ENCODE measurements around the gene CHST5. TPM values are rescaled to one million over a fixed set of nuclear protein-coding genes. Genes with fewer than 3 reads are reported as not detected.

The CHST5 gene
- total and polyA plus RNA-seq, 9 of the 15 experiments (the other 6 are each of a cell fraction or from before 2014, with no cell fraction given): 0.06 to 0.21 (median 0.14) TPM; not detected in 5

- H3K4me2 ChIP-seq (ENCODE audit: insufficient read depth, low read length): no peak overlapping the region
- FAIRE-seq (peak; percentile 15), ATAC-seq (no peak), DNase-seq (ENCODE audit: extremely low read depth in 1 of 4, low spot score in 3 of 4) (no peak)
- POLR2A ChIA-PET: interaction anchor here (1.5 to 5.1 kb wide), 2 partner anchors 10 to 90 kb away, joined by 3 to 27 read pairs; partner anchors contain the start of gene ADAT1
- H3K27me3 ChIP-seq (ENCODE audit: control insufficient read depth in 2 of 2, insufficient read depth in 2 of 2, low read length in 2 of 2): peaks cover 26 to 58% of the 10 kb centered on the region in 2 experiments
- no peak overlapping the region for H3K9ac ChIP-seq (ENCODE audit: insufficient read depth in 1 of 2, low read depth in 2 of 2, low read length in 2 of 2)
- H4K20me1 ChIP-seq (replicated peaks; ENCODE audit: control insufficient read depth, insufficient read depth, low read length): peaks cover 4% of the 10 kb centered on the region; the same call in 1 of the 2 replicates
- no peak overlapping the region for H3K4me3 ChIP-seq
- in situ Hi-C loops (cut with MboI) (no loop called here), intact Hi-C loops (cut with micrococcal nuclease) (no loop called here)
- no peak overlapping the region for H3K27ac ChIP-seq (ENCODE audit: extremely low read depth, low read depth, low read length)
- no TSS peak for BruUV-seq (replicated peaks)
- no peak overlapping the region for H2AFZ ChIP-seq (ENCODE audit: low read depth, low read length)
- no peaks in the 10 kb centered on the region for H3K36me3 ChIP-seq (ENCODE audit: control insufficient read depth, insufficient read depth, low read length)
- TF ChIP-seq MITF (IDR thresholded peaks at IDR 0.05) (no peak), NBN (IDR thresholded peaks at IDR 0.05; ENCODE audit: low read depth) (no peak), CUX1 (CRISPR knock-in tag; IDR thresholded peaks at IDR 0.05) (no peak), LARP7 (IDR thresholded peaks at IDR 0.05) (no peak)
- H3K9me3 ChIP-seq (replicated peaks; ENCODE audit: control insufficient read depth, insufficient read depth, low read depth, low read length): no peaks in the 10 kb centered on the region
- 0% methylated on average over 2 of the region's 2 CpGs for WGBS (ENCODE audit: insufficient coverage, low coverage, missing lambda C conversion rate)
- CTCF ChIA-PET (ENCODE audit: low intra/inter-chr PET ratio): no interaction called here
- H3K79me2 ChIP-seq (ENCODE audit: control insufficient read depth, insufficient read depth, low read length): no peaks in the 10 kb centered on the region
- no peaks in the 10 kb centered on the region for H3K9me1 ChIP-seq (ENCODE audit: control insufficient read depth, insufficient read depth, low read length)
- H3K4me1 ChIP-seq (replicated peaks in 1 of 2; ENCODE audit: control insufficient read depth in 2 of 2, insufficient read depth in 2 of 2, low read length in 2 of 2): peaks cover 0 to 23% of the 10 kb centered on the region in 2 experiments; a peak in 1 of 5 replicates
Observed at GRCh38 chr16:75532791-75533190, 3.1 kb downstream of the CHST5 start.

All from K562 (cell line).